ENCODE results near the gene C17orf100. TPM values are rescaled to one million over a fixed set of nuclear protein-coding genes. Genes with fewer than 3 reads are reported as not detected.

The C17orf100 gene
- total and polyA plus RNA-seq, 2 of the 13 experiments (the other 11 are each of a cell fraction or from before 2014, with no cell fraction given), result 3.6 to 8.7 TPM

DNA sequence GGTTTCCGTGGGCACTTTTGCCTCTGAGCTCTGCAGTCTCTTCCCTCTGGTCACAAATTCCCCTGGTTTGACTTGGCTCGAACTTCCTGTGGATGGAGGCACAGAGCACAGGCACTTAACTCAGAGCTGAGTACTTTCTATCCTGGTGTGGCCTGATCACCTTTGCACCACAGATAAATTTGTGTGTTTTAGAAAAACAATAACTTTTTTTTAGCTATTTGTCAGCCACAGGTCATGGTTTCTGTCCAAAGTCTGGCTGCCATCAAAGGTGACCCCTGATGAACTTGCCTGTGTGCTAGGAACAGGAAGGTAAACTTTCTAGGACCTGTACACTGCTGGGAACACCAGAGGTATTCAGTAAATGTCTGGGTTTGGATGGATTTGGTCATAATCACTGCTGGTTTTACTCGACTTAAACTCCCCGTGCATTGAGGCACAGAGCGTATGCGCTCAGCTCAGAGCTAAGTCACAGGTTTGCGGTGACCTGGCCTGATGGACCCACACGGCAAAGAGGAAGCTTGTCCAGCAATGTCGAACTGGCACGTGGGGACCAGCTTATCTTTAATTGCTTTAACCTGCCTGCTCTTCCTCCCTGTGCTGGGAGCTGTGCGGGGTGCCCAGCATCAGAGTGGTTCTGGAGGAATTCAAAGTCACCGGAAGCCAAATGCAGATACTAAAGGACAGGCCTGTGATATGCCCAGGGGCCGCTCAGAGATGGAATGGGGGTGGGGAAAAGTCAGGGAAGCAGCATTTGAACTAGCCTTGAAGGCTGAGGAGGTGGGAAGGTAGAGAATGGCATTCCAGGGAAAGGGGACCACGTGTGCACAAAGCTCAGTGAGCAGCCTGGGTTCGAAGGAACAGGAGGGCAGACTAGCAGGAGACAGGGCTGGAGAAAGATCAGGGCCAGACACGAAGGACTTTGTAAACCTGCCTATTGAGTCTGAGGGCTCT lies 48.7 kb downstream of the C17orf100 start (continued):
- peak; percentile 76 for TF ChIP-seq ZNF646 (CRISPR knock-in tag; IDR thresholded peaks at IDR 0.05)
- TF ChIP-seq DR1 (CRISPR knock-in tag; IDR thresholded peaks at IDR 0.05), result no peak
- TF ChIP-seq, protein P1, sequence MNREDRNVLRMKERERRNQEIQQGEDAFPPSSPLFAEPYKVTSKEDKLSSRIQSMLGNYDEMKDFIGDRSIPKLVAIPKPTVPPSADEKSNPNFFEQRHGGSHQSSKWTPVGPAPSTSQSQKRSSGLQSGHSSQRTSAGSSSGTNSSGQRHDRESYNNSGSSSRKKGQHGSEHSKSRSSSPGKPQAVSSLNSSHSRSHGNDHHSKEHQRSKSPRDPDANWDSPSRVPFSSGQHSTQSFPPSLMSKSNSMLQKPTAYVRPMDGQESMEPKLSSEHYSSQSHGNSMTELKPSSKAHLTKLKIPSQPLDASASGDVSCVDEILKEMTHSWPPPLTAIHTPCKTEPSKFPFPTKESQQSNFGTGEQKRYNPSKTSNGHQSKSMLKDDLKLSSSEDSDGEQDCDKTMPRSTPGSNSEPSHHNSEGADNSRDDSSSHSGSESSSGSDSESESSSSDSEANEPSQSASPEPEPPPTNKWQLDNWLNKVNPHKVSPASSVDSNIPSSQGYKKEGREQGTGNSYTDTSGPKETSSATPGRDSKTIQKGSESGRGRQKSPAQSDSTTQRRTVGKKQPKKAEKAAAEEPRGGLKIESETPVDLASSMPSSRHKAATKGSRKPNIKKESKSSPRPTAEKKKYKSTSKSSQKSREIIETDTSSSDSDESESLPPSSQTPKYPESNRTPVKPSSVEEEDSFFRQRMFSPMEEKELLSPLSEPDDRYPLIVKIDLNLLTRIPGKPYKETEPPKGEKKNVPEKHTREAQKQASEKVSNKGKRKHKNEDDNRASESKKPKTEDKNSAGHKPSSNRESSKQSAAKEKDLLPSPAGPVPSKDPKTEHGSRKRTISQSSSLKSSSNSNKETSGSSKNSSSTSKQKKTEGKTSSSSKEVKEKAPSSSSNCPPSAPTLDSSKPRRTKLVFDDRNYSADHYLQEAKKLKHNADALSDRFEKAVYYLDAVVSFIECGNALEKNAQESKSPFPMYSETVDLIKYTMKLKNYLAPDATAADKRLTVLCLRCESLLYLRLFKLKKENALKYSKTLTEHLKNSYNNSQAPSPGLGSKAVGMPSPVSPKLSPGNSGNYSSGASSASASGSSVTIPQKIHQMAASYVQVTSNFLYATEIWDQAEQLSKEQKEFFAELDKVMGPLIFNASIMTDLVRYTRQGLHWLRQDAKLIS (CRISPR knock-in tag; IDR thresholded peaks at IDR 0.05), result peak; percentile 54; the same call in 1 of the 2 replicates
- no peak for TF ChIP-seq ZNF549 (CRISPR knock-in tag; IDR thresholded peaks at IDR 0.05)
- no peak; the same call in none of the 2 replicates for TF ChIP-seq POGK (CRISPR knock-in tag; conservative IDR thresholded peaks at IDR 0.05)
- no peak for TF ChIP-seq USF2 (IDR thresholded peaks at IDR 0.05; ENCODE audit: low read depth, low read length)
- peak; percentile 35; the same call in 1 of the 2 replicates for TF ChIP-seq USF2 (CRISPR knock-in tag; IDR thresholded peaks at IDR 0.05; ENCODE audit: borderline replicate concordance)
- TF ChIP-seq RBFOX2 (IDR thresholded peaks at IDR 0.05; ENCODE audit: low read depth, low read length), result peak; percentile 66; the same call in 1 of the 2 replicates
- no peak for TF ChIP-seq EZH2 (conservative IDR thresholded peaks at IDR 0.05; ENCODE audit: low read depth, low read length)
